B cell (primary cell): ENCODE measurements around the gene BOD1. TPM values are rescaled to one million over a fixed set of nuclear protein-coding genes. Genes with fewer than 3 reads are reported as not detected.

Experiments
- ATAC-seq: fragments of 200-7000 bp; cut with Tn5 transposase; one replicate; pipeline ENCODE4 v1.10.0; 2021; ENCODE audit warnings: low read depth, mild to moderate bottlenecking, moderate number of reproducible peaks, moderate library complexity
- CTCF ChIA-PET: fragments of 350-600 bp; sonication (Branson Sonifier 250); formaldehyde crosslinking; loops from one replicate; lab custom pipeline; 2021; ENCODE audit warnings: antibody characterized with exemption, inconsistent platforms; lab: Charles Lee
- POLR2A ChIA-PET: fragments of 350-600 bp; sonication (Branson Sonifier 250); formaldehyde crosslinking; loops from one replicate; lab custom pipeline; 2021; ENCODE audit warnings: antibody characterized with exemption; lab: Charles Lee
- DNase-seq: peaks from one replicate; pipeline ENCODE4 v3.0.0; 2013
- H2AFZ ChIP-seq: 2 replicates; pipeline ENCODE4 v1.6.1; 2012; ENCODE audit warnings: mild to moderate bottlenecking, low read depth, low read length; ENCODE audit not compliant: insufficient read depth, poor library complexity, severe bottlenecking
- H3K27ac ChIP-seq, 2 donors: 1 replicate in 1 of 2; 2 replicates in 1 of 2; pipeline ENCODE4 v1.5.1; 2012 to 2013; ENCODE audit warnings: low read length in 2 of 2, mild to moderate bottlenecking in 2 of 2, moderate library complexity in 1 of 2
- H3K27me3 ChIP-seq, 4 experiments: fragments of 200-600 bp in 1 of 4; sonication (generic) in 1 of 4; replicated peaks in 1 of 4; 1 replicate in 2 of 4; 2 replicates in 2 of 4; pipeline versions ENCODE4 v1.6.1 to v1.7.0; 2013 to 2016; ENCODE audit warnings: low read length in 3 of 4, mild to moderate bottlenecking in 2 of 4, mixed read lengths in 1 of 4, moderate library complexity in 1 of 4; ENCODE audit not compliant: insufficient read depth in 4 of 4, control insufficient read depth in 3 of 4; ENCODE audit errors: control extremely low read depth in 1 of 4
- H3K36me3 ChIP-seq, 2 experiments: replicated peaks in 1 of 2; 1 replicate in 1 of 2; 2 replicates in 1 of 2; pipeline versions ENCODE4 v1.6.1 to v1.7.1; 2013; ENCODE audit warnings: low read length in 1 of 2; ENCODE audit not compliant: insufficient read depth in 2 of 2, control insufficient read depth in 1 of 2; ENCODE audit errors: control extremely low read depth in 1 of 2, extremely low read depth in 1 of 2
- H3K4me1 ChIP-seq, 2 donors: fragments of 200-600 bp in 1 of 2; sonication (generic) in 1 of 2; 1 replicate in 1 of 2; 2 replicates in 1 of 2; pipeline versions ENCODE4 v1.5.1 to v1.6.1; 2013 to 2017; ENCODE audit warnings: low read length in 2 of 2; ENCODE audit not compliant: control insufficient read depth in 2 of 2, insufficient read depth in 2 of 2
- H3K4me2 ChIP-seq: replicated peaks from 2 replicates; pipeline ENCODE3; 2012; ENCODE audit warnings: mild to moderate bottlenecking, low read depth, low read length; ENCODE audit not compliant: poor library complexity, severe bottlenecking
- H3K4me3 ChIP-seq, 5 experiments: fragments of 200-600 bp in 1 of 5; sonication (generic) in 1 of 5; 1 replicate in 3 of 5; 2 replicates in 2 of 5; pipeline versions ENCODE4 v1.5.1 to v1.7.0; 2011 to 2016; ENCODE audit warnings: low read length in 4 of 5, mild to moderate bottlenecking in 4 of 5, low read depth in 2 of 5, control low read depth in 1 of 5, moderate library complexity in 1 of 5; ENCODE audit not compliant: insufficient read depth in 1 of 5; ENCODE audit errors: control extremely low read depth in 1 of 5, extremely low read depth in 1 of 5
- H3K79me2 ChIP-seq: fragments of 200-600 bp; sonication (generic); one replicate; pipeline ENCODE4 v1.6.0; 2016; ENCODE audit warnings: low read length; ENCODE audit not compliant: control insufficient read depth, insufficient read depth
- H3K9ac ChIP-seq: fragments of 200-600 bp; sonication (generic); 2 replicates; pipeline ENCODE4 v1.6.1; 2017; ENCODE audit warnings: mild to moderate bottlenecking, low read length, moderate library complexity
- H3K9me3 ChIP-seq, 3 donors: one replicate each; pipeline versions ENCODE4 v1.6.1 to v1.7.1; 2013; ENCODE audit warnings: low read length in 2 of 3; ENCODE audit not compliant: control insufficient read depth in 2 of 3, insufficient read depth in 1 of 3; ENCODE audit errors: control extremely low read depth in 1 of 3
- H4K20me1 ChIP-seq: 2 replicates; pipeline ENCODE4 v1.6.0; 2012; ENCODE audit warnings: mild to moderate bottlenecking, low read length; ENCODE audit not compliant: insufficient read depth, control insufficient read depth, poor library complexity, severe bottlenecking
- H3K27ac Mint-ChIP-seq: one replicate; pipeline ENCODE4 v1.8.0; 2021; ENCODE audit warnings: mixed read lengths
- H3K27me3 Mint-ChIP-seq: one replicate; pipeline ENCODE4 v1.8.0; 2021; ENCODE audit warnings: mixed read lengths
- H3K4me1 Mint-ChIP-seq: one replicate; pipeline ENCODE4 v1.8.0; 2021; ENCODE audit warnings: mixed read lengths
- H3K4me3 Mint-ChIP-seq: one replicate; pipeline ENCODE4 v1.8.0; 2021; ENCODE audit warnings: mixed read lengths
- H3K9me3 Mint-ChIP-seq: one replicate; pipeline ENCODE4 v1.8.0; 2022; ENCODE audit warnings: mixed read lengths; ENCODE audit not compliant: insufficient read depth
- CTCF ChIP-seq: fragments of 200-600 bp; IDR thresholded peaks from one replicate; pipeline ENCODE4 v1.8.0; 2022; ENCODE audit warnings: antibody characterized with exemption, mild to moderate bottlenecking
- EZH2 ChIP-seq: IDR thresholded peaks from 2 replicates; pipeline ENCODE4 v1.6.1; 2012; ENCODE audit warnings: borderline replicate concordance, low read depth, mild to moderate bottlenecking, moderate library complexity, low read length; ENCODE audit not compliant: insufficient read depth, poor library complexity, severe bottlenecking
- WGBS: methylation state at CpG from one replicate; pipeline ENCODE4 v1.1.5; 2013; ENCODE audit warnings: missing lambda C conversion rate; ENCODE audit not compliant: insufficient coverage; 5-methylcytosine and 5-hydroxymethylcytosine counted together
- intact Hi-C: fragments of 100-400 bp; cut with micrococcal nuclease; formaldehyde crosslinking; loops from one replicate; pipeline ENCODE4 v1.10.0; 2022
- polyA plus RNA-seq: library from polyadenylated mRNA; depleted of rRNA; stranded (reverse); fragments of >200 nt; gene quantifications from 2 replicates; pipeline ENCODE4 v1.2.3, GENCODE V29; 2012
- total RNA-seq, 2 donors: library from RNA; stranded (reverse); fragments of 120-200 nt in 1 of 2; gene quantifications; 1 replicate in 1 of 2; 2 replicates in 1 of 2; pipeline versions ENCODE4 v1.2.3 to v1.2.4, GENCODE V29; 2013 to 2022

BOD1 gene
- total and polyA plus RNA-seq, 2 donors (not counting 1 experiment from before 2014, with no cell fraction given), result 15.1 to 34.7 TPM

DNA sequence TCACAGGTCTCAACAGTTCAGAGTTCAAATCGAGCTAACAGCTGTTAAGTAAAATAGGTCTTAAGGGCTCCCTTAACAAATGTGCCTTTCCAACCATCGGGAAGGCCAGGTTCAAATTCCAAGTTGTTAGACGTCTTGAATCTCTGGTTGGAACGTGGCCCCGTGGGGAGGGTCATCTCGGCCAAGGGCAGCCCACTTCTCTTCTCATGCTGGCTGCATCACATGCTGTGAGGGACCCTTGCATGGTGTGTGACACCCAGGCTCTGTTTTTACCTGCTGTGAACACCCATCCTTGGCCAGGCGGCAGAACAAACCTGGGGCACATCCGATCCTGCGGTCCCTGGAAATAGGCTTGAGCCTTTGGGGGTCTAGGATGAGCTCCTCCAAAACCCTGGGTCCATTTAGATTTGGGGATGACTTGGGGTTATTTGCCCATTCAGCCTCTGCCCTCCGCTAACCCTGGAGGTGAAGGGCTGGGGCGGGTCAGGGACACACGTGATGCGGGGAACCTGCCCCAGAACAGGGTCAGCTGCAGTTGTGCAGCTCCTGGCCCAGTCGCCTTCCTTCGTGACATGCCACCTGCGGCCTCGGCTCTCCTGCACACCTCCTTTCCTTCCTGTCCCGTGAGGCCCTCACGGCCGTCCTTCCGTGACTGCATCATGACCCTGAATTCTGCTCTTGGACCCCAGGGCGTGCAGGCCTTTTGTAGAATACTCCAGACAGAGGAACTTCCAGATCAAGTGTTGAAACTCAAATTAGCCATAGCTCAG lies 45.9 kb downstream of the BOD1 start:
- Mint-ChIP-seq H3K4me1 (peaks cover 7% of the 10 kb centered on the region), H3K4me3 (no peak overlapping the region), H3K27me3 (peaks cover 46% of the 10 kb centered on the region), H3K9me3 (peaks cover 3% of the 10 kb centered on the region), H3K27ac (no peak overlapping the region)
- no peaks in the 10 kb centered on the region for H4K20me1 ChIP-seq
- no peaks in the 10 kb centered on the region for H3K36me3 ChIP-seq
- TF ChIP-seq EZH2, result no peak
- TF ChIP-seq CTCF, result no peak
- intact Hi-C loops, result loop anchor here (5.0 kb wide), 1 partner anchor 278 kb away; no protein-coding TSS in a partner anchor
- no peak overlapping the region for H3K4me2 ChIP-seq
- no peak for ATAC-seq
- H3K9ac ChIP-seq, result no peak overlapping the region
- no peak overlapping the region for H3K4me3 ChIP-seq
- peaks cover 0 to 7% (median 4%) of the 10 kb centered on the region in 3 donors for H3K9me3 ChIP-seq
- H3K27me3 ChIP-seq, result peaks cover 0 to 22% (median 0%) of the 10 kb centered on the region in 4 experiments
- POLR2A ChIA-PET, result no interaction called here
- CTCF ChIA-PET, result interaction anchor here (1.0 kb wide), 2 partner anchors 9 to 13 kb away, joined by 3 to 5 read pairs; no protein-coding TSS in a partner anchor
- DNase-seq, result no peak
- WGBS, result 86% methylated on average over 22 of the region's 22 CpGs
- peaks cover 4 to 5% of the 10 kb centered on the region in 2 donors for H3K4me1 ChIP-seq
- no peaks in the 10 kb centered on the region for H3K79me2 ChIP-seq
- H3K27ac ChIP-seq, result no peak overlapping the region
- no peak overlapping the region for H2AFZ ChIP-seq

DNA sequence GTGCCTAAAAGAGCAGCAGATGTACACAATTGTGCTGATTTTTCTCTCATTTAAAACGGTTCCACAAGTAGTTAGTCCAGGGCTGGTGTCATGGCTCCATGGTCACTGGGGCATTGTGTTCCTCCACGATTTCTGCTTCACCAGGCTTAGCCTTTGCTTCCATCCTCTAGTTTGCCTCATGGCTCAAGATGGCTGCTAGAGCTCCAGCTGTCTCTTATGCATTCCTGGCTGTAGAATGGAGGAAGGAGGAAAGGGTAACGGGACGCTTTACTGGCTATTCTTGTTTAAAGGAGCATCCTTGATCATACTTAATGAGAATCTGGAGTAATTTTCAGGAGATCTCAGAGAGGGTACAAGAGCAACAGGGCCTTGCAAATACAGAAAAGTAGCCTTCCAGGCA lies 47.7 kb downstream of the BOD1 start:
- Histone ChIP-seq H4K20me1 (no peaks in the 10 kb centered on the region), H3K4me3 (no peak overlapping the region), H3K27ac (no peak overlapping the region), H3K4me2 (no peak overlapping the region), H3K9me3 (peaks cover 0 to 7% (median 4%) of the 10 kb centered on the region in 3 donors), H3K36me3 (no peaks in the 10 kb centered on the region), H3K79me2 (no peaks in the 10 kb centered on the region), H3K4me1 (peaks cover 4 to 5% of the 10 kb centered on the region in 2 donors), H3K27me3 (peaks cover 0 to 27% (median 0%) of the 10 kb centered on the region in 4 experiments), H2AFZ (no peak overlapping the region), H3K9ac (no peak overlapping the region)
- H3K27ac Mint-ChIP-seq, result no peak overlapping the region
- no peak for ATAC-seq
- WGBS, result 86% methylated on average over 4 of the region's 4 CpGs
- ChIA-PET POLR2A (no interaction called here), CTCF (interaction anchor here (0.6 kb wide), 1 partner anchor 10 kb away, joined by 5 read pairs; no protein-coding TSS in a partner anchor)
- TF ChIP-seq EZH2 (no peak), CTCF (no peak)
- no peak for DNase-seq
- peaks cover 35% of the 10 kb centered on the region for H3K27me3 Mint-ChIP-seq
- H3K4me3 Mint-ChIP-seq, result no peak overlapping the region
- H3K9me3 Mint-ChIP-seq, result peaks cover 3% of the 10 kb centered on the region
- peaks cover 7% of the 10 kb centered on the region for H3K4me1 Mint-ChIP-seq
- intact Hi-C loops, result no loop called here
